Fibroblast of lung (primary cell): ENCODE results near the gene CD7.

Experiments
- CTCF ChIP-seq, 2 donors: IDR thresholded peaks in 1 of 2; conservative IDR thresholded peaks in 1 of 2; 1 replicate in 1 of 2; 2 replicates in 1 of 2; pipeline ENCODE4 v1.5.1; 2011 to 2012; ENCODE audit warnings: low read length in 2 of 2, control low read depth in 1 of 2, inconsistent platforms in 1 of 2, low read depth in 1 of 2, mild to moderate bottlenecking in 1 of 2
- EZH2 ChIP-seq: IDR thresholded peaks from 2 replicates; pipeline ENCODE4 v1.5.1; 2012; ENCODE audit warnings: low read length, control low read depth, mild to moderate bottlenecking; ENCODE audit errors: missing control alignments

- TF ChIP-seq CTCF (conservative IDR thresholded peaks at IDR 0.05 in 1 of 2, IDR thresholded peaks at IDR 0.05 in 1 of 2; ENCODE audit: low read depth in 1 of 2, low read length in 2 of 2): no peak
- no peak for TF ChIP-seq EZH2
Observed at GRCh38 chr17:82299452-82299851, 18.0 kb downstream of the CD7 start.
